Measurements from ENCODE around the gene MRPS27.

- TF ChIP-seq, protein P1, sequence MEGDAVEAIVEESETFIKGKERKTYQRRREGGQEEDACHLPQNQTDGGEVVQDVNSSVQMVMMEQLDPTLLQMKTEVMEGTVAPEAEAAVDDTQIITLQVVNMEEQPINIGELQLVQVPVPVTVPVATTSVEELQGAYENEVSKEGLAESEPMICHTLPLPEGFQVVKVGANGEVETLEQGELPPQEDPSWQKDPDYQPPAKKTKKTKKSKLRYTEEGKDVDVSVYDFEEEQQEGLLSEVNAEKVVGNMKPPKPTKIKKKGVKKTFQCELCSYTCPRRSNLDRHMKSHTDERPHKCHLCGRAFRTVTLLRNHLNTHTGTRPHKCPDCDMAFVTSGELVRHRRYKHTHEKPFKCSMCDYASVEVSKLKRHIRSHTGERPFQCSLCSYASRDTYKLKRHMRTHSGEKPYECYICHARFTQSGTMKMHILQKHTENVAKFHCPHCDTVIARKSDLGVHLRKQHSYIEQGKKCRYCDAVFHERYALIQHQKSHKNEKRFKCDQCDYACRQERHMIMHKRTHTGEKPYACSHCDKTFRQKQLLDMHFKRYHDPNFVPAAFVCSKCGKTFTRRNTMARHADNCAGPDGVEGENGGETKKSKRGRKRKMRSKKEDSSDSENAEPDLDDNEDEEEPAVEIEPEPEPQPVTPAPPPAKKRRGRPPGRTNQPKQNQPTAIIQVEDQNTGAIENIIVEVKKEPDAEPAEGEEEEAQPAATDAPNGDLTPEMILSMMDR (IDR thresholded peaks at IDR 0.05) = no peak
- no peak for TF ChIP-seq POLR2AphosphoS5 (IDR thresholded peaks at IDR 0.05)
These were observed 50.0 kb downstream of the MRPS27 start for GRCh38 chr5:72270037-72270436.
